Effector memory CD8-positive, alpha-beta T cell (primary cell): ENCODE measurements around the gene EIF2B5.

Experiments
- ATAC-seq: fragments of 150-1000 bp; cut with Tn5 transposase; replicated peaks from 2 replicates; pipeline ENCODE4 v1.10.0; 2021; ENCODE audit warnings: mild to moderate bottlenecking, moderate library complexity
- DNase-seq, 3 experiments: peaks; one replicate each; pipeline ENCODE4 v3.0.0; 2021
- H3K27ac Mint-ChIP-seq, 2 donors: one replicate each; pipeline ENCODE4 v1.8.0; 2022; ENCODE audit warnings: mild to moderate bottlenecking in 2 of 2, mixed read lengths in 2 of 2, moderate library complexity in 2 of 2
- H3K27me3 Mint-ChIP-seq, 2 donors: one replicate each; pipeline ENCODE4 v1.8.0; 2022; ENCODE audit warnings: mixed read lengths in 2 of 2
- H3K36me3 Mint-ChIP-seq: one replicate; pipeline ENCODE4 v1.8.0; 2022; ENCODE audit warnings: mild to moderate bottlenecking, moderate library complexity, mixed read lengths; ENCODE audit not compliant: insufficient read depth
- H3K4me1 Mint-ChIP-seq, 2 donors: one replicate each; pipeline ENCODE4 v1.8.0; 2022; ENCODE audit warnings: low read depth in 2 of 2, mixed read lengths in 2 of 2
- H3K4me3 Mint-ChIP-seq, 2 donors: one replicate each; pipeline ENCODE4 v1.8.0; 2022; ENCODE audit warnings: mild to moderate bottlenecking in 2 of 2, mixed read lengths in 2 of 2, moderate library complexity in 2 of 2
- H3K9me3 Mint-ChIP-seq, 2 donors: one replicate each; pipeline ENCODE4 v1.8.0; 2022; ENCODE audit warnings: mixed read lengths in 2 of 2

The EIF2B5 gene

DNA sequence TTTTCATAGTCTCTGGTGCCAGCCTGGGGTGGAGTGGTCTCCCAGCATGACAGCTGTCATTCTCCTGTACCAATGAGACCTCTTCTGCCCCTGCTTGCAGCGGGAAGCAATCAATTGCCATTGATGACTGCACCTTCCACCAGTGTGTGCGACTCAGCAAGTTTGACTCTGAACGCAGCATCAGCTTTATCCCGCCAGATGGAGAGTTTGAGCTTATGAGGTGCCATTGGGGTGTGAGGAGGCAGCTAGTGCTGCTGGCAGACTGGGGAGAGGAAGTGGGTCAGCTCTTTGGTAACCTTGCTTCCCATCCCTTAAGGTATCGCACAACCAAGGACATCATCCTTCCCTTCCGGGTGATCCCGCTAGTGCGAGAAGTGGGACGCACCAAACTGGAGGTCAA, 46.4 kb downstream of the EIF2B5 start:
- no peak for ATAC-seq

DNA sequence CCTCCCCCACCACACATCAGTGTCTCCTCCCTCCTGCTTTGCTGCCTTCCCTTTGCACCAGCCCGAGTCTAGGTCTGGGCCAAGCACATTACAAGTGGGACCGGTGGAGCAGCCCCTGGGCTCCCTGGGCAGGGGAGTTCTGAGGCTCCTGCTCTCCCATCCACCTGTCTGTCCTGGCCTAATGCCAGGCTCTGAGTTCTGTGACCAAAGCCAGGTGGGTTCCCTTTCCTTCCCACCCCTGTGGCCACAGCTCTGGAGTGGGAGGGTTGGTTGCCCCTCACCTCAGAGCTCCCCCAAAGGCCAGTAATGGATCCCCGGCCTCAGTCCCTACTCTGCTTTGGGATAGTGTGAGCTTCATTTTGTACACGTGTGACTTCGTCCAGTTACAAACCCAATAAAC, 48.5 kb downstream of the EIF2B5 start:
- DNase-seq (no peak), ATAC-seq (no peak)
- Mint-ChIP-seq H3K36me3 (peaks cover 55% of the 10 kb centered on the region), H3K9me3 (no peaks in the 10 kb centered on the region), H3K4me1 (peaks cover 33 to 34% of the 10 kb centered on the region in 2 donors), H3K4me3 (no peak overlapping the region), H3K27me3 (no peaks in the 10 kb centered on the region), H3K27ac (no peak overlapping the region)

More for the DNA sequence above, 46.4 kb downstream of the EIF2B5 start:
- no peaks in the 10 kb centered on the region for H3K27me3 Mint-ChIP-seq
- H3K36me3 Mint-ChIP-seq = peaks cover 46% of the 10 kb centered on the region
- no peak overlapping the region for H3K4me3 Mint-ChIP-seq
- DNase-seq = no peak
- H3K27ac Mint-ChIP-seq = no peak overlapping the region
- peaks cover 22 to 27% of the 10 kb centered on the region in 2 donors for H3K4me1 Mint-ChIP-seq
- no peaks in the 10 kb centered on the region for H3K9me3 Mint-ChIP-seq

- Mint-ChIP-seq H3K9me3 (no peaks in the 10 kb centered on the region), H3K4me3 (peak overlapping the region; percentile 84 to 89), H3K27ac (peak overlapping the region in 1 of 2 donors; percentile 94), H3K4me1 (peaks cover 33 to 36% of the 10 kb centered on the region in 2 donors), H3K27me3 (no peaks in the 10 kb centered on the region), H3K36me3 (peaks cover 54% of the 10 kb centered on the region)
- no peak for DNase-seq
- no peak for ATAC-seq
Measured at GRCh38 chr3:184184546-184185230, 49.5 kb downstream of the EIF2B5 start.

GRCh38 chr3:184185461-184186183, 50.5 kb downstream of the EIF2B5 start:
- Mint-ChIP-seq H3K4me1 (peaks cover 33 to 40% of the 10 kb centered on the region in 2 donors), H3K36me3 (peaks cover 57% of the 10 kb centered on the region), H3K27me3 (no peaks in the 10 kb centered on the region), H3K9me3 (no peaks in the 10 kb centered on the region), H3K4me3 (peak overlapping the region; percentile 84 to 89), H3K27ac (peak overlapping the region; percentile 94 to 96)
- peak; percentile 88 for ATAC-seq
- peak; percentile 98 to 99 (median 98) for DNase-seq

DNA sequence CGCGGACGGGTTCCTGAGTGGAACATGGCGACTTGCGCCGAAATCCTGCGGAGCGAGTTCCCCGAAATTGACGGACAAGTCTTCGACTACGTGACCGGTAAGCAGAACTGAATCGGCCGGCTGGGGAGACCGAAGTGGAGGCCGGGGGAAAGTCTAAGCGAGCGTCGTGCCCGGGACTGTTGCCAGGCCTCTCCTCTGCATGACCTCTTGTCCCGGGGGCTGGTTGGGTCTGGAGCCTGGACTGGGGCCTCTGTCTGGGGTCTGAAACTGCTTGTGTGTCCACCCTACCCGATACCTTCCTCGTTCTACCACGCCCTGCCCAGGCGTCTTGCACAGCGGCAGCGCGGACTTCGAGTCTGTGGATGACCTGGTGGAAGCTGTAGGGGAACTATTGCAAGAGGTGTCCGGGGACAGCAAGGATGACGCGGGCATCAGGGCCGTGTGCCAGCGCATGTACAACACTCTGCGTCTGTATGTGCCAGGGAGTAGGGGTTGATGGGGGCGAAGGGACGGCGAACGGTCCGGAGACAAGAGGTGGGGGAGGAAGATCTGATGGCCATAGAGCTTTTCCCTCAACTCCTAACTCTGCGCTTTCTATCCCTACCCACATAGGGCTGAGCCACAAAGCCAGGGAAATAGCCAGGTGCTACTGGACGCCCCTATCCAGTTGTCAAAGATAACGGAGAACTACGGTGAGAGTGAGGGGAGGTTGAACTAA, 51.2 kb downstream of the EIF2B5 start, which contains the start of gene ABCF3:
Gene ABCF3, plus strand, starts transcription at position 16 of the 718 bp plus-strand sequence. Its CDS starts 9 bp downstream, at position 25.
- peak within 1 kb of the TSS; percentile 94 to 96 for H3K27ac Mint-ChIP-seq
- no peaks in the 10 kb centered on the region for H3K27me3 Mint-ChIP-seq
- ATAC-seq = peak; percentile 24
- no peak for DNase-seq
- peaks cover 58% of the 10 kb centered on the region for H3K36me3 Mint-ChIP-seq
- no peaks in the 10 kb centered on the region for H3K9me3 Mint-ChIP-seq
- peak within 1 kb of the TSS; percentile 84 to 89 for H3K4me3 Mint-ChIP-seq
- peaks cover 33 to 40% of the 10 kb centered on the region in 2 donors for H3K4me1 Mint-ChIP-seq

- ATAC-seq = no peak
Measured at GRCh38 chr3:184186902-184187207, 51.7 kb downstream of the EIF2B5 start.

GRCh38 chr3:184188080-184188479, 52.9 kb downstream of the EIF2B5 start:
- Mint-ChIP-seq H3K9me3 (no peaks in the 10 kb centered on the region), H3K36me3 (peaks cover 75% of the 10 kb centered on the region), H3K4me1 (peaks cover 35 to 40% of the 10 kb centered on the region in 2 donors), H3K27ac (no peak overlapping the region), H3K4me3 (peak overlapping the region in 1 of 2 donors; percentile 84), H3K27me3 (no peaks in the 10 kb centered on the region)
- DNase-seq (no peak), ATAC-seq (no peak)

More at GRCh38 chr3:184186902-184187207, 51.7 kb downstream of the EIF2B5 start:
- DNase-seq = no peak
- peak overlapping the region; percentile 94 to 96 for H3K27ac Mint-ChIP-seq
- H3K4me1 Mint-ChIP-seq = peaks cover 33 to 40% of the 10 kb centered on the region in 2 donors
- H3K9me3 Mint-ChIP-seq = no peaks in the 10 kb centered on the region
- H3K27me3 Mint-ChIP-seq = no peaks in the 10 kb centered on the region
- H3K4me3 Mint-ChIP-seq = peak overlapping the region; percentile 84 to 89
- peaks cover 63% of the 10 kb centered on the region for H3K36me3 Mint-ChIP-seq

DNA sequence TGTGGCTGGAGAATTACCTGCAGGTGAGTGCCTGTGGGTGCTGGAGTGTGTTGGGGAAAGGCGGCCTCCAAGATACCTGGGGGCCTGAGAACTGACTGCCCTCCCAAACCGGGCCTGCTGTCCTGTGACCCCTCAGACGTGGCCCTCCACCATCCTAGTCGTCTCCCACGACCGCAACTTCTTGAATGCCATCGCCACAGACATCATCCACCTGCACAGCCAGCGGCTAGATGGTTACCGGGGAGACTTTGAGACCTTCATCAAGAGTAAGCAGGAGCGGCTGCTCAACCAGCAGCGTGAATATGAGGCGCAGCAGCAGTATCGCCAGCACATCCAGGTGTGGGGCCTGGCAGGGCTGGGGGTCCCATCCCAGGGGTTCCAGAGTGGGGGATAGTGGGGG, 54.3 kb downstream of the EIF2B5 start:
- no peaks in the 10 kb centered on the region for H3K27me3 Mint-ChIP-seq
- no peak overlapping the region for H3K4me3 Mint-ChIP-seq
- DNase-seq (no peak), ATAC-seq (no peak)
- no peak overlapping the region for H3K27ac Mint-ChIP-seq
- peaks cover 34 to 40% of the 10 kb centered on the region in 2 donors for H3K4me1 Mint-ChIP-seq
- no peaks in the 10 kb centered on the region for H3K9me3 Mint-ChIP-seq
- peaks cover 73% of the 10 kb centered on the region for H3K36me3 Mint-ChIP-seq

- no peak overlapping the region for H3K4me3 Mint-ChIP-seq
- H3K4me1 Mint-ChIP-seq = peaks cover 9 to 15% of the 10 kb centered on the region in 2 donors
- H3K27ac Mint-ChIP-seq = no peak overlapping the region
- DNase-seq (no peak), ATAC-seq (no peak)
- no peaks in the 10 kb centered on the region for H3K27me3 Mint-ChIP-seq
- H3K36me3 Mint-ChIP-seq = peaks cover 78% of the 10 kb centered on the region
- H3K9me3 Mint-ChIP-seq = no peaks in the 10 kb centered on the region
Measured at GRCh38 chr3:184192889-184193288, 57.7 kb downstream of the EIF2B5 start.

DNA sequence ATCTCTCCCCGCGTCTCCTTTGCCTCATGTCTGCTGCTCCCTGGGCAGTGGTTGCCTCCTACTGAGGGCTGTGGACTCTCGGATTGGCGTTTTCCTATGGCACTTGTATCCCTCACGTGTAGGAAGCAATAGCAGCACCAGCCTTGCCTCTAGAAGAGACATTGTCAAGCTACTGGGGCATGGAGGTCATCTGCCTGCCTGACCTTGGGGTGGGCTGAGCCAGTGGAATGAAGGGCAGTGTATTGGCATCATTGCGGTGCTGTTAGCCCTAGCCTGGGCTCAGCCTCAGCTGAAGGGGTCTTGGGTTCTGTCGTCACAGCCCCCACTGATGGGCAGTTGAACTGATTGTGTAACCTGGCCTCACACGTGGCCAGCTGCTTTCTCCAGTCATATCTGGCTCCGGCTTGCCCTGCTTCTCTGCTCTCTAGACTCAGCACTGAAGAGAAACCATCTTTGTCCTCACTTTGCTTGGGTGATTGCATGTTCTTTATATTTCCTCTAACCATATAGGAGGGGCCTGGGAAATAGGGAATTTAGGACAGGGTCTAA, 58.9 kb downstream of the EIF2B5 start:
- Mint-ChIP-seq H3K27me3 (no peaks in the 10 kb centered on the region), H3K27ac (no peak overlapping the region), H3K4me1 (peaks cover 2 to 4% of the 10 kb centered on the region in 2 donors), H3K36me3 (peaks cover 68% of the 10 kb centered on the region), H3K4me3 (no peak overlapping the region), H3K9me3 (no peaks in the 10 kb centered on the region)
- ATAC-seq (no peak), DNase-seq (no peak)
